ENCODE data around the gene TIAM1.

The TIAM1 gene

GRCh38 chr21:31159808-31160207 lies 184.3 kb downstream of the TIAM1 start:
- no peak for DNase-seq

DNA sequence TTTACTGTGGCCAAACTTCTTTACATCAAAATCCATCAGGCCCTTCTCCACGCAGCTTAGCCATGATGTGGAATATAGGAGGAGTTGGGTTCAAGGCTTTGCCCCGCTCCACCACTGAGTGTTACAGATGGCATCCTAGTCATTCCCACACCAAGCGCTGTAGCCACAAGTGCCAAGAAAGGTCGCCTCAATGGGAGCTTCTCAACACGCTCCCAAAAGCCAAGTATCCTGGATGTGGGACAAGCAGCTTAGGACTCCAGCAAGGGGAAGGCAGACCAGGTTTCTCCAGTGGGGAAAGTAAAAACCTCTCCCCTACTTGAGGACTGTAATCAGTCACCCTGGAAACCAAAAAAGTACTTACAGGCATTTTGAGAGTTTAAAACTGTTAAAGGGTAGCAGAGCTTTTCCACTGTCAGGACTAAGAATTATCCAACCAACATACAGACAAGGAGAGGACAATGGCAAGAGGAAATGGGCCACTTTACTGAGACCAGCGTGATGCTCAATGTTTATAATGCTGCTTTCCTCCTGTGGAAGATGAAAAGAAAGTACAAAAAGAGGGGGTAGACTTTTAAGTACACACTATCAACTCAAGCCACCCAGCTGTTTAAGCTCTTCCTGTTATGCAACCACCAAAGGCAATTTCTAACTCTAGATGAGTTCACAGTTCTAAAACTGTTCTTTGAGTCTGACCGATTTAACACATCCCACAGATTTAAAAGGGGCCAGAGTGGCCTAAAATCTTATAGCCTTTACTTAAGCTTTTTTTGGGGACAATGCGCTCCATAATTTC lies 185.1 kb downstream of the TIAM1 start:
- DNase-seq, result no peak

DNA sequence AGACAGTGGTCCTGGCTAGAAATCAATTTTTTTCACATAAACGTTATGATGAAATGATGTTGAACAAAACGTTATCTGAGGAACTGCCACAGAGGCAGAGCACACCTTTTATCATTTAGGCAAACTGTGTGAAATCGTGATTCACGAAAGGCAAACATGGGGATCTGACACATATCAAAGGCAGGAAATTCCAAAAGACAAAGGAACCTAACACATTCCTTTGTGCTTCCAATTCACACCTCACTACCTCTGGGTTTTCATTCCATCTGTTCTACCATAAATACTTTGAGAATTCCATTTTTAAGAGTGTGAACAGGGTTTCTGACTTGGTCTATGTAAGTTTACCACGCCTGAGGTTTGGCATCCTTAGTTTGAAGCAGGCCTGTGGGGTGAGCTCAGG lies 186.3 kb downstream of the TIAM1 start:
- no peak for DNase-seq

DNA sequence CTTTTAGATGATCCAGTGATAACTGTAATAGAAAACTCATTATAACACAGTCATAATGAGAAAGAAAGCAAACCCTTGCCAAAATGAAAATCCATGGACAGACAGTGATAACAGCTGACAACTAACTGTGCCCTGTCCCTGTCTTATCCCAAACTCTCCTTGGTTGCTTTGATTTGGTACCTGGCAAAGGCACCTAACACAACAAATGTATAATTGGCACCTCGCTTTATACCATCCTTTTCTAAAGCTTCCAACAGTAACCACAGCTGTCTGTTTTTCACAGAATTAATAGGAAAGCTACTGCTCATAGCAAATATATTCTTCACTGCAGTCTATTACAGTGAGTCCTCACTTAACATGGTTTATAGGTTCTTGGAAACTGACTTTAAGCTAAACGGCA lies 187.4 kb downstream of the TIAM1 start:
- no peak for DNase-seq

DNA sequence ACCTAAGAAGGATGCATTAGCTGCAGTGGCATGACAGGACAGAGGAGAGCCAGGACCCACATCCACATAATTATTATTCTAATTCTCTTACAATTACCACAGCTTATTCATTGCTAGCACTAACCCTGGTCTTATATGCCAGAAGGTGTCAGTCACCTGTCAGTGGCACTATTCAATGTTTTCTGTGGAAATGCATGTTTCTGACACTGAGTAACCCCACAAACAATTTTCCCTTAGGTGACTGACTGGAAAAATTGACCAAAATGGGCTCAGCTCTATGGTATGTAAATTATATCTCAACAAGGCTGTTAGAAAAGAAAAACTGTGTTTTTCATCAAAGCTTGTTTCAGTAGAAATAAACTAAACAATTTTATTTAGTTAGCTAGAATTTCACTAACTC lies 187.9 kb downstream of the TIAM1 start:
- DNase-seq, result no peak

GRCh38 chr21:31151156-31152045 lies 192.7 kb downstream of the TIAM1 start:
- DNase-seq, result no peak

GRCh38 chr21:31145274-31145673 lies 198.8 kb downstream of the TIAM1 start:
- no peak for DNase-seq

GRCh38 chr21:31143036-31143435 lies 201.0 kb downstream of the TIAM1 start:
- no peak for DNase-seq

DNA sequence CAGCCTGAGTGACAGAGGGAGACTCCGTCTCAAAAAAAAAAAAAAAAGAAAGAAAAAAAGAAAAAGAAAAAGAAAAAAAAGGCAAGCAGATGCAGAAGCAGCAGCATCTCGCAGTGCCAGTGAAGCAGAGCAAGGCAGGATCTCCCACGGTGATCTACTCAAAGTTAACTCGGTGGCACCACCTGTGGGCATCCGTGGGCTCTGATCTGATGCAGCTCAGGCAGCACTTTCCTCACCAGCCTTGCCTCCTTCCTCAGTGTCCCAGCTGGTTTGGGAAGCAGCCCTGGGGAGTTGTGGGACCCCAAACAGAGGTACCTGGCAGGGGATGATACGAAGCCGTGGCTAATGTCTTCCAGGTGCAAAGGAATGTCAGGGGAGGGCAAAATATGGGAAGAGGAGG lies 201.5 kb downstream of the TIAM1 start:
- no peak for DNase-seq

DNA sequence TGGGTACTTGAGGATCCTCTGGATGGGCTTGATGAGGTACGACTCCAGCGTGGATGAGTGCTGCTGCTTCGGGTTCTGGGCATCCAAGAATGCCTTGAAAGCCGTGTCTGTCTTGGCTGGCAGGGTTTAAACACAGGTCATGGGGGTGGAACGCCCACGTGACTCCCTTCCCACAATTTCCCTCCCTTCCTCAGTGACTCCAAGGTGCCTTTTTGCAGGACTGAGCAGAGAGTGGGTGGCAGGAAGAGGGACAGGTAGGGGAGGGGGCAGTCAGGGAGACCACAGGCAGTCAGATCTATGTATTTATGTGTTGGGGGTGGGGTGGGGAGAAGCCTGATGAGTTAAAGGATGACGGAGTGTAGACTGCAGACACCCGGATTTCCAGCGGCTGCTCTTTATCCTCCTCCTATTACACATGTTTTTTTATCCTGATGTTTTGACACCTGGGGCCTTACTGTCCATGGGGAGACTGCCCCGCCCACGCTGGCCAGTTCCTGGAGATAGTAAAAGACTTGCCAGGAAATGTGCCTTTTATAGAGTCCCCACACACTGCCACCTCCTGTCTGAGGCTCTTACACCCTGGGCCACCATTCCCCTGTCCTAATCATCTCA lies 202.6 kb downstream of the TIAM1 start:
- DNase-seq, result no peak

DNA sequence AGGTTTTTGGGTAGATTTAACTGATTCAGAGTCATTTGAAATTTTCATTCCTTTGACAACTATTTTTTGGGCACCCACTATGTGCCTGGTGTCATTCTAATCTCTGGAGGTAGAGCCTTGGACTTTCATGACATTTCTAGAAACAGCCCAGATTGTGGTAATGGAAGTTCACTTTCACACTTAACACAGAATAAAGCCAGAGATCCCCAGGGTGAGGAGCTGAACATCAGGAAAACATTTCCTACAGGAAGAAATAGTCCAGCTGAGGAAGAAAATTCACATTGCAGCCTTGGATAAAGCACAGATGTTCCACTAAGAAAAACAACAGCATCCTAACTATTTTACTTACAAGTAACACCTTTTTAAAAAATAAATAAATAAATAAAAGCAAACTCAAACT lies 203.4 kb downstream of the TIAM1 start:
- DNase-seq, result no peak

DNA sequence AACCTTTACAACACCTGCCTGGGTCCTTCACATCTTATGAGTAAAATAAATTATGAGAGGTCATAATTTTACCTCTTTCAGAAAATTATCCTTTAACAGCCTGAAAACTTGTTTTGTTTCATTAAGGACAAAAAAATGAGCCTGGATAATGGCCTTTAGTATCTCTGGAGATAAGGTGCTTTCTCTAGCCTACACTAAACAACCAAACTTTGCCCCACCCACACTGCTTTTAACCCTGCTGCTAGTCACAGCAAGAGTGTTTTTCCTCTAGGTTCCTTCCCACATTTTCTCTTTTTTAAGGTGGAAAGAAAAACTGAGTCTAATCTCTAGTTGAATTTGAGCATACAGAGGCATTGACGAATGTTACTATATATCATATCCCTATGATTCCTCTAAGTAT lies 204.0 kb downstream of the TIAM1 start:
- DNase-seq, result no peak

- no peak for DNase-seq
Measured at GRCh38 chr21:31137960-31138359, 206.1 kb downstream of the TIAM1 start.

DNA sequence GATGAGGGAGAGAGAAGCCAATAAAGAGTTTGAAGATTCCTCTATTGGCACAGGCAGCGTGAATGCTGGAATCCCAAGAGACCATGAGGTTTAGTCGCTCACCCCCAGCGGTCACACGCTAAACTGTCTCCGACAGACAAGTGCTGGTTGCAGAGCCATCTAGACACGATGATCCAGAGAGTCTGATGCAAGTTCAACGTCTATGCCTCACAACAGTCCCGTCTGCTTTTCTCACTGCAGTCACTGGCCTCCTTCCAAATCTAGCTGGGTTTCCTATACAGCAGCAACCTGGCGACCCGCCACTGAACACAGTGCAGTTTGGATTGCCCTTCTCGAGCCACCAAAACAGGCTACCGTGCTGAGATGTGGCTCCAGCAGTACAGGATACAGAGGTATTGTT lies 207.2 kb downstream of the TIAM1 start:
- DNase-seq, result peak; percentile 24

- no peak for DNase-seq
Measured at GRCh38 chr21:31135531-31136184, 208.4 kb downstream of the TIAM1 start.

GRCh38 chr21:31133243-31133830 lies 210.7 kb downstream of the TIAM1 start:
- no peak for DNase-seq

GRCh38 chr21:31132574-31133242 lies 211.4 kb downstream of the TIAM1 start:
- no peak for DNase-seq

- no peak for DNase-seq
Measured at GRCh38 chr21:31130821-31131220, 213.2 kb downstream of the TIAM1 start.

DNA sequence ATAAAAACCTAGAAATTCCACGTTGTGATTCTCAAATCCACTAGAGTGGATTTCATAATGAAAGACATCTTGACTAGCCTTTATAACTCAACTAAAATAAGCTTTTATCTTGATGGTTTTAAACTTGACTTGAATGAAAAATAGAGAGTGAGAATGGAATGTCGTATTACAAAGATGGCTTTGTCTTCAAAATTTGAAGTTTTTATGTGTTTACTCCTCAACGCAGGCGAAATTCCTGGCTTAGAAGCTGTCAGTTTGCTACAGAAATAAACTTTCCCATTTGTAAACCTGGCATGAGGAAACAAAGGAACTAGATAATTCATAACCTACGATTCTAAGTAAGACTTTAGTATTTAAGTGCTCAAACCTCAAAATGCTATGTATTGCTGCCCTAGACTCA lies 215.8 kb downstream of the TIAM1 start:
- DNase-seq, result no peak

DNA sequence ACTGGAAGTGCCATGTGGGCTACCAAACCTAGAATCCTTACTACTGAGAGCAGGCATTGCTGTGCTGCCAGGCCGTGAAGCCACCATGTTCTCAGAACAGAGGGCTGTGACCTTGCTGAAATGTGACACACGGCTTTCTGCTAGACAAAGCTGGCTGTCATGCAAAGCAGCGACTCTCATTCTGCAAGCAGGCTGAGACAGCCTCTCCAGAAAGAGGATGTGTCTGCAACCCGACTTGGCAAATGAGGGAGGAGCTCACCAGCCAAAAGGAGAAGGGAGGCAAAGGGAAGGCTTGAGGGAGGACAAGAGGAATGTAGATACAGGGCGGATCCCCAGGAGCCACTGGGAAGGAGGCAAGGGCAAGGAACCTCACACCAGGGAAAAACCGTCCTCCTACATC lies 220.1 kb downstream of the TIAM1 start:
- DNase-seq, result no peak

- DNase-seq, result no peak
Measured at GRCh38 chr21:31119199-31119598, 224.9 kb downstream of the TIAM1 start.

Measured in DMS79 treated with DMSO at 0.1 percent for 48 hours (cell line).